GM18858 (cell line): ENCODE data around the gene POU2F1.

Experiments used
- ATAC-seq: cut with Tn5 transposase; IDR thresholded peaks from one replicate; pipeline ENCODE4 v1.9.1; 2021; ENCODE audit not compliant: unreplicated experiment

The POU2F1 gene

DNA sequence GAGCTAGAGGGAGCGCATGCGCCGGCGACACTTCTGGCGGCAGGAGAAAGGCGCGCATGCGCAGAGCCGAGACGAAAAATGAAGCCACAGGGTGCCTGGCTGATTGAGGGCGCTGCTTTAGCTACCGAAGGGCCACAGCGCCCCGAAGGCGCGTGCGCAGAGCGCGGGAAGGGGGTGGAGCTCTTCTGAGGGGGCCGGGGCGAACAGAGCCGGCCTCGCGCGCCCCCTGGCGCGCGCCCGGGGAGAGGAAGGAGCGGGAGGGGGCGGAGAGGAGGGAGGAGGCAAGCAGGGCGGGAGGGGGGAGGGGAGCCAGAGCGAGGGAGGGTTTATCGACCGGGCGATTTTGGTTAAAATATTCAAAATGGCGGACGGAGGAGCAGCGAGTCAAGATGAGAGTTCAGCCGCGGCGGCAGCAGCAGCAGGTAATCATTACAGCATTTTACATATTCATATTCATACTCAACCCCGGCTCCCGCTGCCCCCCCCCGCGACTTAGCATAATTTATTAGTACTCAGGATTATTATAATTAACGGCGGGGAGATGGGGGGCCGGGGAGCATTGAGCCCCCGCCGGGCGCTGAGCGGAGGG lies at the start of gene POU2F1:
Gene POU2F1, plus strand, starts transcription at position 350 of the 589 bp plus-strand sequence. Its CDS starts 12 bp downstream, at position 362.
- peak; percentile 48 for ATAC-seq

DNA sequence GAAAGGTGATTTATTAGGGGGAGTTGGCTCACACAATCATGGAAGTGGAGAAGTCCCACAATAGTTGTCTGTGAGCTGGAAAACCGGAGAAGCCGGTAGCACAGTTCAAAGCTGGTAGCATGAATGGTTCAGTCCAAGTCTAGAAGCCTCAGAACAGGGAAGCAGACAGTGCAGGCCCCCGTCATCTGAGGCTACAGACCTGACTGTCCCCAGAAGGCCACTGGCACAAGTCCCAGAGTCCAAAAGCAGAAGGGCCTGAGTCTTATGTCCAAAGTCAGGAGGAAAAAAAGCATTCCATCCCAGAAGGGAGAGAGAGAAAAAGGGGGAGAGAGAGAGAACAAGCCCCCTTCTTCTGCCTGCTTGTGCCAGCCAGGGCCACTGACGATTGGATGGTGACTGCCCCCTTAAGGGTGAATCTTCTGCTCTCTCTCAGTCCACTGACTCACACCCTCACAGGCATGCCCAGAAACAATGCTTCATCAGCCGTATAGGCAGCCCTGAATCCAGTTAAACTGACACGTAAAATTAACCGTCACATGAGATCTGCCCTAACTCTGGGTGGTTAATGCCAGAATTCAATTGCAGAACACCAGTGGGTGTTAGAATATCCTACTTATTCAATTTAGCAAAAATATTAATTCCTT lies 49.3 kb upstream of the POU2F1 start:
- ATAC-seq, result no peak

DNA sequence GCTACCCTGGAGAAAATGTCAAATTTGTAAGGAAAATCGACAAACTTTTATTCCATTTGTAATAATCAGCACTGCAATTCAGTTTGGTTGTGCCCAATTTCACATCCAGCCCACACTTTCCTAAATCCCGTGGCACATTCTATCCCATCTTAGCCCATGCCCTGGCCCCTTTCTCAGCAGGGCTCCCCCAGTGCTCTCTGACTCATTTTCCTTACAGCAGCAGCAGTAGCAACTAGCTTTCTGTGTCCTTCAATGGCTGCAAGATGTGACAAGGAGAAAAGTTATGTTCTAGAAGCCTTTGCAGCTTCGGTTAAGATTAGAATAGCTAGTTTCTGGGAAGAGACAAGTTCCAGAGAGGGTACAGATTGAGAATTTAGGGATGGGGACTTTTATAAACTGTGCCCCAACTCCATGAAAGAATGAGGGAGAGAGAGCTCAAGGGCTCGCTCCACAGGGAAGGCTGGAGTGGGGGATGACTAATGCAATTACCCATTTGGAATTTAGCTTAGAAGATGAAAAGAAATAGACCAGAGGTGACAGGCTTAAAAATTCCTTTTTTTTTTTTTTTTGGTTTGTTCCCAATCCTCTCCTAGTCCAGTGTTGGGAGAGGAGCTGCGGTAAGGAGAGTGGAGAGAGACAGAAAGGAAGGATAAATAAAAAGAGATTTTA lies 47.0 kb upstream of the POU2F1 start:
- ATAC-seq, result no peak

DNA sequence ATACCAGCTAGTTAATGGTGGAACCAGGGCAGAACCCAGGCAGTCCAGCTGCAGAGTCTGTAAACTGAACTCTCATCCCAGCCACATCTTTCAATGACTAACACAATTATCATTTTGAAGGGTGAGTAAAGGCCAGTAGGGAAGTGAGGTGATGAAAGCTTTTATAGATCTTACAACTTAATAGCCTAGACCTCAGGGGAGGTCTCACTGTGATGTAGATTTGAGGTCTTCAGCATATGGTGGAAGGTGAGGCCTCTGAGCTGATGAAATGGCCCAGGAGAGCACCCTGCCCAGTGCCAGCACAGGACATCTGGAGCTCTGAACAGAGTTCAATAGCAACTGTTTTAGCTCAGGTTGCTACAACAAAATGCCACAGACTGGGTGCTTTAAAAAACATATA lies 44.8 kb upstream of the POU2F1 start:
- no peak for ATAC-seq

DNA sequence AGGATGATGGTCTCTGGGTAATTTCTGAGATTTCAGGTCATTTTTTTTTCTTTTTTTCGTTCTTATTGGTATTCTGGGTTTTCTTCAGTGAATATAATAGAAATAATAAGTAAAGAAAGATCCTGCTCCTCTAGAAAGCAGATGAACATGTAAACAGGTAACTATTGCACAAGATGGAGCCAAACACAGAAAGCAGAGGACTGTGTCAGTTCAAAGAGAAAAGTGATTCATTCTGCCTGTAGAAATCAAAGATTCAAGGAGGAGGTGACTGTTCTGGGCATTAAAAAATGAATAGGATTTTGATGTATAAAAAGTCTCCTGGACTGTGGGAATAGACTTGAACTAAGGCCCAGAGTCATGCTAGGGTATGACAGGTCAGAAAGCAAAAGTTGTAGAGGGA lies 41.9 kb upstream of the POU2F1 start:
- ATAC-seq, result no peak

DNA sequence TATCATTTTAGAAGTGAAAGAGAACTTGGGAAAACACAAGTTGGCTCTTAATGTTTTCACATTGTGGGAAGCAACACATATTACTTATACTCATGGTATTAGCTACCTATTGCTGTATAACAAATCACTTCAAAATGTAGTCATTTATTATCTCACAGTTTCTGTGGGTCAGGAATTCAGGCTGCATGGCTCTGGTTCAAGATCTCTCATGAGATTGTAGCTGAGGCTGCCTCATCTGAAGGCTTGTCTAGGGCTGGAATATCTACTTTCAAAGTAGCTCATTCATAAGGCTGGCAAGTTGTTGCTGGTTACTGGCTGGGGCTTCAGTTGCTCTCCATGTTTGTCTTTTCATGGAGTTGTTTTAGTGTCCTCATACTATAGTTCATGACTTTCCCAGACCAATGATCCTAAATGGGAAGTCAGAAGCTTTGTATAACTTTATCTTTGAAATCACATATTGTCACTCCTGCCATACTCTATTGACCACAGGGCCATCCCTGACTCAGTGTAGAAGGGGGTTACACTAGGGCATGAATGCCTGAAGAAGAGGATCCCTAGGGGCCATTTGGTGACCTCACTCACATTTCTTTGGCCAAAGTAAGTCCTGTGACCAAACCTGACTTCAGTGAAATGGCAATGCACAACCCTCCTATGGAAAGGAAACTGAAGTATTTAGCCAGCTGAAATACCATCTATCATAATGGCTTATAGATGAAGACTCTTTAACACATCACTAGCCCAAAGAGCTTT lies 37.9 kb upstream of the POU2F1 start:
- no peak for ATAC-seq

DNA sequence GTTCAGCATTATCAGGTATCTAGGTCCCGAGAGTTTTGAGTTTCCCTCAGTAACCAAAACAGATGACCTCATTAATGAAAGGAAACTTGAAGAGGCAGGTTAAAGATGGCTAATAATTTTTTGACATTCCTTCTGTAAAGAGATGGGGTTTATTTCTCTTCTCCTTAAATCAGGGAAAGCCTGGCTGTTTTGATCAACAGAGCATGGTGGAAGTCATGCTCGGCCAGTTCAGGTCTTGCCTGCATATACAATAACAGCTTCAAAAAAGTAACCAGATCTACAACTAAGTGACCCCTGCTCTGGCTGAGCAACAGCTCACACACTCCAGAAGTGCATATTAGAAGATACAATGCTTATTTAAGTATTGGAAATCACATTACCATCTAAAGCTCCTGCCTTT lies 36.6 kb upstream of the POU2F1 start:
- no peak for ATAC-seq

DNA sequence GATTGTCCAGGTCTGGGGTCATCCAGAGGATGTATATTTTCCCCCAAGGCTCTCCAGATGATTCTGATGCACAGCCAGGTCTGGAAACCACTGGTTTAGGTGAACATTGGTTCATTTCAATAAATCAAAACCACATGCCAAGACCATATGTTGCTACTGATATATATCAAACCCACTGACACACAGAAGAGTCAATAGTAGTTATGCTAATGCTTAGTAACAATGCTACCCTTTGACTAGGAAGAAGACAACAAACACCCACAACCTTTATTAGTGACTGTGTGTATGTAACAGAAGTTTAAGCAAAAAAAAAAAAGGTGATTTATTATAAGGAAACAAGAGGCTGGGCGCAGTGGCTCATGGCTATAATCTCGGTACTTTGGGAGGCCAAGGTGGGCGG lies 35.6 kb upstream of the POU2F1 start:
- ATAC-seq, result no peak

DNA sequence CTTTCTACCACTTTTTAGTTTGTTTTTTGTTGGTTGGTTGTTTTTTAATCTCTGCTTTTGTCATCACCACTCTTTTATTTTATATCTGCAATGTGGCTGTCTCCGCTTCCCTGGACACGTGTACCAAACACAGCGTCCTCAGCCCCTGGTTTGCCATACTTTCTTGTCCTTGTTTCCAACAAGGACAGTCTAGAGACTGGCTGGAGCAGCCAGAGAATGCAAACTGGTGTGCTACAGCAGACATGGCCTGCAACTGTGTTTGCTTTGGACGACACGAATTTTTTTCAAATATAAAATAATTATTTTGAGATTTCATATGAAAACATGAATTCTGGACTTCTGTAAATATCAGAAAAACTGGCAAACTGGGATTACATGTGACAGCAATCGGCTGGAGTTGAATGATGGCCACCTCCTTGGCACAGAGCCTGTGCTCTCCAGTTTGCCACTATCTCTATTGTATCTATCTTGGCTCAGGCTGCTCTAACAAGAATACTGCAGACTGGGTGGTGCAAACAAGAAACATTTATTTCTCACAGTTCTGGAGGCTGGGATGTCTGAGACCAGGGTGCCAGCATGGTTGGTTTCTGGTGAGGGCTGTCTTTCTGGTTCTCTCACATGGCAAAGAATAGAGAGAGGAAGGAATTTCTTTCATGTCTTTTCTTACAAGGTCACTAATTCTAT lies 34.6 kb upstream of the POU2F1 start:
- ATAC-seq, result no peak

DNA sequence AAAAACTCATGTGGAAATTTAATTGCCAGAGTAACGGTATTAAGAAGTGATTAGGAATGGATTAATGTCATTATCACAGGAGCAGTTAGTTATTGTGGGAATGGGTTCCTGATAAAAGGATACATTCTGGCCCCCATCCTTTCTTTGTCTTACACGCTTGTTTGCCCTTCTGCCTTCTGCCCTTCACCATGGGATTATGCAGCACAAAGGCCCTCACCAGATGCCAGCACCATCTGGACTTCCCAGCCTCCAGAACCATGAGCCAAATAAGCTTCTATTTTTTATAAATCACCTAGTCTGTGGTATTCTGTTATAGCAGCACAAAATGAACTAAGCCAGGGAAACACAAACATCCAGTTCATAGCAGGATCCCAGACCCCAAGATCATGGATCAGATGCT lies 33.9 kb upstream of the POU2F1 start:
- no peak for ATAC-seq

DNA sequence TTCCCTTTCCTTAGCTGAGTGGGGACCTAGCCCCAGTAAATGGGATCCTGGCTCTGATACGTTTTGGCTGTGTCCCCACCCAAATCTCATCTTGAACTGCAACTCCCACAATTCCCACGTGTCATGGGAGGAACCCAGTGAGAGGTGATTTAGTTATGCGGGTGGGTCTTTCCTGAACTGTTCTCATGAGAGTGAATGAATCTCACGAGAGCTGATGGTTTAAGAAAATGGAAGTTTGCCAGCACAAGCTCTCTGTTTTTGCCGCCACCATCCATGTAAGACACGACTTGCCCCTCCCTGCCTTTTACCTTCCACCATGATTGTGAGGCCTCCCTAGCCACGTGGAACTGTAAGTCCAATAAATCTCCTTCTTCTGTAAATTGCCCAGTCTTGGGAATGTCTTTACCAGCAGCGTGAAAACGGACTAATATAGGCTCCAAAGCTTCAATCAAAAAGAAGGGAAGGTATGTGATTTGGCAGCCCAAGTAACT lies 29.9 kb upstream of the POU2F1 start:
- no peak for ATAC-seq

DNA sequence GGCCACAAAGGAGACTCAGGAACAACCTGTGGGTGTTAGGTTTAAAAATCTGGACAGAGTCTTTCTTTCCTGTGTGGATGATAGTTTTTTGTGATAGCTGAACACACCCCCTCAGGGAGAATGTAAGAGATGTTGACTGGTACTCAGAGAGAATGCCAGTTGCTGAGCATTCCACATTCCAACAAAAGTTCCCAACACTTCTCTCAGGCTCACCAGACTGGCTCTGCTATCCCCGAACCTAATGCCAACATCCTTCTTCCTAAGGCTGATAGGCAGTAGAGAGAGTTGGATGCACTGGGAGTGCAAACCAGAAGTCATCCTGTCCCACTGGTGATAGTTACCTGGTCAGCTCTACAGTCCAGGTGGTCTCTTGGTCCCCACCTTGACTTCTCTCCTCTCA lies 28.7 kb upstream of the POU2F1 start:
- ATAC-seq, result no peak

DNA sequence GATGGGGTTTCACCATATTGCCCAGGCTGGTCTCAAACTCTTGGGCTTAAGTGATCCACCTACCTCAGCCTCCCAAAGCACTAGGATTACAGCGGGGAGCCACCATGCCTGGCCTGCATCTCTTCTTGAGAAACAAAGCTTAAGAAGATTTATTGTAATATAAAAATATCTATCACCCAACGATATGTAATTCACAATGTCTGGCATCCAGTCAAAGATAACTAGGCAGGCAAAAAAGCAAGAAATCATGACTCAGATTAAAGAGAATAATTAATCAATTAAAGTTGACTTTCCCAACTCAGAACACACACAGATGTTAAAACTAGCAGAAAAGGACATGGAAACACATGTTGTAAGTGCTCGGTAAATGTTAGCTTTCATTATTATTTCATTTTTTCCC lies 26.5 kb upstream of the POU2F1 start:
- no peak for ATAC-seq

DNA sequence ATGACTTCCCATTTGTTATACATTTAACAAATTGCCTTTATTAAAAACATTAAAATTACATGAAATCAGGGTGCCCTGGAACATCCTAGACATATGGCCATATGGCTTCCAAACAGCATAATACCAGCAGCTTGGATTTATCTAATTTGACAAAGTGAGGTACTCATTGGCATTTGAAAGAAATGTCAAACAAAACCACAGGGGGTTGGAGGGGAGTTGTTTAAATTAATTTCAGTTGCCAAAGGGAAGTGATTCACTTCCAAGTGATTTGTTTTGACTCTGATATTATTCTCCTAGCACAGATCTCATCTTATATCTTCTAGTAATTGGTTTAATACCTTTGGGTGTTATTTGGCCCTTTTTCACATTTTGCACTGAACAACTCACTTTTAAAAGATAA lies 24.5 kb upstream of the POU2F1 start:
- ATAC-seq, result no peak

DNA sequence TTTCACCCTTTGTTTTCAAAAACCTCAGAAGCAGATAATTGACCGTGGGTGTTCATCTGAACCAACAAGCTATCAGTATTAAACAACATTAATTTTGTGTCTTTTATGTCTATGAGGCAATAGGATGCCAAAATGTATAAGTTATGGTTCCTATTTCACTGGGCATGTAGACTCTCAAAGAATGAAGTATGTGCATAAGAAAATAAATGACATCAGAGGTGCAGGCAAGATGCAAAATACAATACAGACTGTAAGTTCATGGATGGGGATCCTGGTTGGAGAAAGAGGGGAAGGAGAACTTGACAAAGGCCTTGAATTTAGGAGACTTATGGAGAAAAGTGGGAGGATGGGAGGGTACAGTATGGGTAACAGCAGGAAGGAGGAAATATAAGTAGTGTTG lies 23.4 kb upstream of the POU2F1 start:
- no peak for ATAC-seq

DNA sequence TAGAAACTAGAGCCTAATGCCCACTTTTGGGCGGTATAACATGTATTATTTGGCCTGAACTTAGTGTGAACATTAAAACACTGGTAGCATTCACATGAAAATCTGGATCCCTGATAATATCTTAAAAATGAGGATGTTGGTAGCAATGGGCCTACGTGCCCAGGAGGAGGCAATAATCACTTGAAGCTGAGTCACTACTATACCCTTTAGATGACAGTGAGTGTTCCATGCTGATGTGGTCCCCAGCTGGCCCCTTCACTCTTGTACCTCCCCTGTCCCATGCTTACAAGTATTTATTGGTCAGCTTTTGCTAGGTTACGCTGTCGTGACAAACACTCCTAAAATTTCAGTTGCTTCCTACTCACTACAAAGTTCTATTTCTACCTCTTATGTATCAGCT lies 23.0 kb upstream of the POU2F1 start:
- no peak for ATAC-seq

DNA sequence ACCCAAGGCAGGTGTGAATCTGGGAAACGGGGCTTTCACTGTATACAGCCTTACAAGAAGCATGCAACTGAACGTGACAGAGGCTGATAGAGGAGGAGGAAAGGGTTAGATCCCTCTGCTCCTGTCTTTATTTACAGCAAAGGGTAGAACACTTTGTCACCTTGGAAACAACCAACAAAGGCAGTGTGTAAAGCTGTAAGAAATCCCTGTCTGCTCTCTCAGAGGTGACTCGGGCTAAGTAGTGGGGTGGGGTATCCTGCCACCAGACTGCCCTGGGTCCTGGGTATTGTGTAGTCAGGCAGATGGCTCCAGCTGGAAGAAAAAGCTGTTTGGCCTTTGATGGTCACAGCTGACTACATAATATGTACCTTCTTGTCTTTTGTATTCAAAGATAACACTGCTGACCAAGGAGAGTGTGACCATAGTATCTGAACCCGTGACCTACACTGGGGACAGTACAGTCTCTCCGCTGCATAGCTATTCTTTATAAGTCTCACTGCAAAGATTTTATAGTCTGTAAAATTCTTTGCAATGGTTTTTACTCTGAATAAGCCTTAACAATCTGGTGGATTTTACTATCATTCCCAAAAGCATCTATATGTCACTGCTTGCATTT lies 22.1 kb upstream of the POU2F1 start:
- ATAC-seq, result no peak

DNA sequence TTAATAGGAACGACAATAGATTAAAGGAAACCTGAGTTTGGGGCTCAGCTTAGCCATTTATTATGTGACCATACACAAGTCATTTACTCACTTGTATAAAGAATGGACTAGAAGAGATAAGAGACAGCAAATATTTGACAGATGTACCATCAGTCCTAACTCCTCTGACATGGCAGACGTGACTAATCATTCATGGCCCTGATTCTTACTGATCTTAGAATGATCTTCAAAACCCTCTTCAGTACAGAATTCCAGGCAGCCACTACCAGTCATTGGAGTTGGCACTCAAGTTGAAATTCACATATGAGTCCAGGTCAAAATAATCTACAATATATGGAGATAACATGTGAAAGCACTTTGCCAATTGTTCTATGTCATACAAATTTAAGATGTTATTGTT lies 21.0 kb upstream of the POU2F1 start:
- no peak for ATAC-seq

DNA sequence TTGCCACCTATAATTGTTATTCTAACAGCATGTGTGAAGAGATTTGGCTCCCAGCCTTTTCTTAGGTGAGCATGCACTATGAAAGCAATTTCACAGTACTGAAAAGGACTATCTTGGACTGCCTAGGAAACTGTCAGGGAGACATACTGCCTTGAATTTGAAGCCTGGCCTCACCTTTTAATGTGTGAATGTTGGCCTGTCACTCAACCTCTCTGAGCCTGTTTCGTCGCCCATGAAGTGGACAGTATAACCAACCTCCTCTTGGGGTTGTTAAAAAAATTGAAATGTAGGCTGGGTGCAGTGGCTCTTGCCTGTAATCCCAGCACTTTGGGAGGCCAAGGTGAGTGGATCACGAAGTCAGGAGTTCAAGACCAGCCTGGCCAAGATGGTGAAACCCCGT lies 20.4 kb upstream of the POU2F1 start:
- ATAC-seq, result no peak

DNA sequence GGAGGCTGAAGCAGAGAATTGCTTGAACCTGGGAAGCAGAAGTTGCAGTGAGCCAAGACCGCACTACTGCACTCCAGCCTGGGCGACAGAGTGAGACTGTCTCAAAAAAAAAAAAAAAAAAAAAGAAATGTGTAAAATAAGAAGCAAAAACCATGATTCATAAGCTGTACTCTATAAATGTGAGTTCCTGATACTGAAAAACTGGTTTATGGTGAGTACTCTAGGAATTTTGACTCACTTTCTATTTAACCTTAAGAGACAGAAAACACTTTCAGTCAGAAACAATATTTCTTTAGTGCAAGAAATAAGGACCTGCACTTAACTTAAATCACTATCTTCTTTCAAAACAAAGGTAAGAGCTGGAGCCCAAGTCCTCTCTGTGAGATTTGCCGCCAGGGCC lies 19.9 kb upstream of the POU2F1 start:
- ATAC-seq, result no peak

DNA sequence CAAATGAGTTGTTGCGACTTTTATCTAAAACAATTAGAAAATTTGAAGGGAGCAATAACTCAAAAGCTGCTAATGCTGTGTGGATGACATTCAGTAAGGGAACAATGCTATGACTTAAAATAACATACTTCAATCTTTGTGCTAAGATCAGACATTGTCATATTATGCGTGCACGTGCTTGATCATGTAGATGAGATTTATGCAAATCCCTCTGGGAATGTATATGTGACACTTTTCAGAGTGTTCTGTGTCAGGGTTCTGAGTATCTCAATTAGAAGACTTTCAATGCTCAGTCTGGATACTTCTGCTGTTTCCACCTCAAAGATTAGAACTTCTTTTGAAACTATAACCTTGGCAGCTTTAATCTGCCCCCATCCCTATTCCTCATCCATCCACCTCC lies 18.6 kb upstream of the POU2F1 start:
- no peak for ATAC-seq
